HepG2 (cell line): Measurements from ENCODE around the gene CORO1C. TPM values are rescaled to one million over a fixed set of nuclear protein-coding genes. Genes with fewer than 3 reads are reported as not detected.

ENCODE experiments used
- ATAC-seq: fragments of 200-7000 bp; cut with Tn5 transposase; 3 replicates; pipeline ENCODE4 v1.9.1; 2020; ENCODE audit warnings: mild to moderate bottlenecking, moderate library complexity
- BruUV-seq: library from RNA; stranded (reverse); fragments of 400-500 nt; replicated peaks from 2 replicates; lab custom pipeline; 2021; lab: Mats Ljungman, UMichigan
- CTCF ChIA-PET: fragments of 300-600 bp; formaldehyde crosslinking; extraction: SDS; loops from one replicate; lab custom pipeline; 2021; ENCODE audit warnings: low total read pairs, inconsistent platforms, low intra/inter-chr PET ratio; lab: Yijun Ruan, JAX
- POLR2A ChIA-PET: fragments of 350-600 bp; sonication (Branson Sonifier 250); formaldehyde crosslinking; loops from one replicate; lab custom pipeline; 2020; ENCODE audit warnings: antibody characterized with exemption, inconsistent platforms; lab: Yijun Ruan, JAX
- DNase-seq: peaks from one replicate; pipeline ENCODE4 v3.0.0-alpha.2; 2015; ENCODE audit warnings: low spot score
- FAIRE-seq: peaks from 3 replicates; lab custom pipeline; 2011; peaks lifted over from hg19 to GRCh38; lab: Jason Lieb, UNC
- H2AFZ ChIP-seq: one replicate; pipeline ENCODE4 v1.6.1; 2011; ENCODE audit warnings: low read length, inconsistent platforms
- H3K27ac ChIP-seq: fragments of 300-600 bp; 3 replicates; pipeline ENCODE4 v1.8.0; 2011; ENCODE audit warnings: mixed run types, mild to moderate bottlenecking, mixed read lengths, low read length, inconsistent platforms; ENCODE audit not compliant: insufficient read depth; ENCODE audit errors: extremely low read length
- H3K27me3 ChIP-seq, 2 experiments: fragments of 200-600 bp in 1 of 2; 2 replicates in 1 of 2; 3 replicates in 1 of 2; pipeline versions ENCODE4 v1.6.0 to v1.8.0; 2011; ENCODE audit warnings: low read length in 2 of 2, mild to moderate bottlenecking in 2 of 2, moderate library complexity in 2 of 2, inconsistent platforms in 1 of 2; ENCODE audit not compliant: insufficient read depth in 2 of 2, control insufficient read depth in 1 of 2
- H3K36me3 ChIP-seq, 2 experiments: fragments of 200-600 bp in 1 of 2; replicated peaks in 1 of 2; 2 replicates in 1 of 2; 3 replicates in 1 of 2; pipeline versions ENCODE4 v1.5.1 to v1.8.0; 2011; ENCODE audit warnings: low read length in 2 of 2, inconsistent platforms in 1 of 2; ENCODE audit not compliant: insufficient read depth in 2 of 2, control insufficient read depth in 1 of 2
- H3K4me1 ChIP-seq: 2 replicates; pipeline ENCODE4 v1.5.1; 2012; ENCODE audit warnings: low read length, inconsistent platforms; ENCODE audit not compliant: insufficient read depth
- H3K4me2 ChIP-seq: 2 replicates; pipeline ENCODE4 v1.6.0; 2011; ENCODE audit warnings: low read depth, low read length, inconsistent platforms
- H3K4me3 ChIP-seq, 3 experiments: fragments of 200-600 bp in 1 of 3; sonication (generic), shearing (Covaris generic) in 1 of 3; replicated peaks in 1 of 3; 2 replicates each; pipeline ENCODE4 v1.5.1; 2011 to 2016; ENCODE audit warnings: low read length in 3 of 3, inconsistent platforms in 2 of 3, low read depth in 2 of 3, mild to moderate bottlenecking in 2 of 3, control low read depth in 1 of 3, mixed read lengths in 1 of 3; ENCODE audit not compliant: insufficient read depth in 1 of 3
- H3K79me2 ChIP-seq: one replicate; pipeline ENCODE4 v1.6.1; 2011; ENCODE audit warnings: low read length, inconsistent platforms; ENCODE audit not compliant: insufficient read depth
- H3K9ac ChIP-seq: 2 replicates; pipeline ENCODE4 v1.6.0; 2011; ENCODE audit warnings: mild to moderate bottlenecking, low read depth, low read length, inconsistent platforms; ENCODE audit not compliant: insufficient read depth
- H3K9me3 ChIP-seq: 2 replicates; pipeline ENCODE4 v1.5.1; 2012; ENCODE audit warnings: mild to moderate bottlenecking, low read length
- H4K20me1 ChIP-seq: 2 replicates; pipeline ENCODE4 v1.6.0; 2011; ENCODE audit warnings: inconsistent platforms, mild to moderate bottlenecking, low read length, moderate library complexity; ENCODE audit not compliant: insufficient read depth
- CREBL2 ChIP-seq: sonication (generic); formaldehyde crosslinking; IDR thresholded peaks from 2 replicates; pipeline ENCODE4 v1.8.1; 2023; ENCODE audit warnings: missing genetic modification reagents, mild to moderate bottlenecking, borderline replicate concordance
- HMG20B ChIP-seq: conservative IDR thresholded peaks from 2 replicates; pipeline ENCODE4 v1.6.1; 2016; ENCODE audit warnings: missing genetic modification reagents, missing compliant biosample characterization
- KLF9 ChIP-seq: IDR thresholded peaks from 2 replicates; pipeline ENCODE4 v1.6.1; 2016; ENCODE audit warnings: low read depth
- NR3C1 ChIP-seq: sonication (generic); formaldehyde crosslinking; IDR thresholded peaks from 2 replicates; pipeline ENCODE4 v1.4.0; 2020; ENCODE audit warnings: missing genetic modification reagents
- PAXIP1 ChIP-seq: sonication (generic); formaldehyde crosslinking; conservative IDR thresholded peaks from 2 replicates; pipeline ENCODE4 v1.4.0; 2020; ENCODE audit warnings: mild to moderate bottlenecking, missing genetic modification reagents, moderate library complexity
- SNRNP70 ChIP-seq: fragments of 200-400 bp; formaldehyde crosslinking; IDR thresholded peaks from 2 replicates; pipeline ENCODE4 v1.6.1; 2017; ENCODE audit warnings: mild to moderate bottlenecking, low read depth, low read length, moderate library complexity
- ZMAT5 ChIP-seq: sonication (generic); formaldehyde crosslinking; IDR thresholded peaks from 2 replicates; pipeline ENCODE4 v1.5.0; 2020; ENCODE audit warnings: mild to moderate bottlenecking, low read depth, missing genetic modification reagents, borderline replicate concordance
- ZNF572 ChIP-seq: sonication (generic); formaldehyde crosslinking; IDR thresholded peaks from 2 replicates; pipeline ENCODE4 v1.5.1; 2020; ENCODE audit warnings: mild to moderate bottlenecking, missing genetic modification reagents
- ZNF589 ChIP-seq: sonication (generic); formaldehyde crosslinking; conservative IDR thresholded peaks from 2 replicates; pipeline ENCODE4 v1.8.0; 2022; ENCODE audit warnings: mild to moderate bottlenecking, moderate library complexity, missing genetic modification reagents
- ZNF746 ChIP-seq: sonication (generic); formaldehyde crosslinking; IDR thresholded peaks from 2 replicates; pipeline ENCODE4 v1.8.0; 2022; ENCODE audit warnings: mild to moderate bottlenecking, missing genetic modification reagents
- ZNF780A ChIP-seq: sonication (generic); formaldehyde crosslinking; IDR thresholded peaks from 2 replicates; pipeline ENCODE4 v1.8.0; 2022; ENCODE audit warnings: mild to moderate bottlenecking, missing genetic modification reagents, moderate library complexity
- WGBS: methylation state at CpG from one replicate; pipeline ENCODE4 v1.1.6; 2017; ENCODE audit warnings: low lambda C conversion rate; 5-methylcytosine and 5-hydroxymethylcytosine counted together
- in situ Hi-C: cut with HindIII; loops from 2 replicates; pipeline ENCODE4 v1.10.0; 2017; ENCODE audit warnings: low pct_unique_long_range_greater_than_20kb; ENCODE audit not compliant: extremely low pct_ligation_motif_present
- intact Hi-C: fragments of 100-400 bp; cut with micrococcal nuclease; formaldehyde crosslinking; loops from one replicate; pipeline ENCODE4 v1.10.0; 2022; ENCODE audit not compliant: unreplicated experiment
- polyA plus RNA-seq, 8 experiments: library from polyadenylated mRNA; depleted of rRNA in 3 of 8; stranded (reverse) in 7 of 8; unstranded in 1 of 8; fragments of >200 nt; fragmentation: Illumina TruSeq in 4 of 8; extraction: Trizol in 4 of 8; gene quantifications; 2 replicates each; pipeline versions ENCODE4 v1.2.1 to v1.2.3, GENCODE V29; 2011 to 2016; ENCODE audit warnings: low read depth in 4 of 8, missing spikeins in 1 of 8, mixed read lengths in 1 of 8; ENCODE audit not compliant: insufficient read depth in 1 of 8
- total RNA-seq, 5 experiments: library from RNA; depleted of rRNA; stranded (reverse); fragments of >200 nt; fragmentation: Illumina TruSeq; extraction: Trizol; gene quantifications; 2 replicates each; pipeline ENCODE4 v1.2.3, GENCODE V29; 2016; ENCODE audit warnings: low read depth in 1 of 5

CORO1C gene
- total and polyA plus RNA-seq, 2 of the 13 experiments (the other 11 are each of a cell fraction or from before 2014, with no cell fraction given): 73.7 to 131 TPM

- DNase-seq (no peak), ATAC-seq (no peak), FAIRE-seq (no peak)
- POLR2A ChIA-PET: no interaction called here
- 94% methylated on average over 6 of the region's 6 CpGs for WGBS
- H3K36me3 ChIP-seq: peaks cover 1 to 13% of the 10 kb centered on the region in 2 experiments; a peak in 3 of 5 replicates
- H3K4me1 ChIP-seq: no peaks in the 10 kb centered on the region
- H3K27me3 ChIP-seq: no peaks in the 10 kb centered on the region
- H3K4me3 ChIP-seq: no peak overlapping the region
- peaks cover 90% of the 10 kb centered on the region for H3K79me2 ChIP-seq
- CTCF ChIA-PET: no interaction called here
- H4K20me1 ChIP-seq: peaks cover 20% of the 10 kb centered on the region; the same call in 1 of the 2 replicates
- BruUV-seq: no TSS peak
- no peaks in the 10 kb centered on the region for H3K9me3 ChIP-seq
- intact Hi-C loops (no loop called here), in situ Hi-C loops (no loop called here)
- no peak overlapping the region for H3K4me2 ChIP-seq
- H3K9ac ChIP-seq: no peak overlapping the region
- TF ChIP-seq ZMAT5 (no peak), CREBL2 (CRISPR knock-in tag) (no peak), ZNF780A (CRISPR knock-in tag) (no peak), ZNF589 (CRISPR knock-in tag) (no peak), ZNF746 (CRISPR knock-in tag) (no peak), PAXIP1 (no peak), NR3C1 (CRISPR knock-in tag) (no peak), SNRNP70 (no peak), KLF9 (no peak), ZNF572 (CRISPR knock-in tag) (no peak), HMG20B (CRISPR knock-in tag) (no peak)
- H2AFZ ChIP-seq: no peak overlapping the region
- no peak overlapping the region for H3K27ac ChIP-seq
Measured at GRCh38 chr12:108713471-108713870, 17.8 kb downstream of the CORO1C start.
